GM12801 (cell line): ENCODE data around the gene ZNF470.

Source experiments
- TF ChIP-seq, protein P1 (sequence below): IDR thresholded peaks from one replicate; pipeline ENCODE4 v1.5.1; 2011; ENCODE audit warnings: control low read depth; ENCODE audit not compliant: insufficient read length; ENCODE audit errors: extremely low read depth

Gene ZNF470

DNA sequence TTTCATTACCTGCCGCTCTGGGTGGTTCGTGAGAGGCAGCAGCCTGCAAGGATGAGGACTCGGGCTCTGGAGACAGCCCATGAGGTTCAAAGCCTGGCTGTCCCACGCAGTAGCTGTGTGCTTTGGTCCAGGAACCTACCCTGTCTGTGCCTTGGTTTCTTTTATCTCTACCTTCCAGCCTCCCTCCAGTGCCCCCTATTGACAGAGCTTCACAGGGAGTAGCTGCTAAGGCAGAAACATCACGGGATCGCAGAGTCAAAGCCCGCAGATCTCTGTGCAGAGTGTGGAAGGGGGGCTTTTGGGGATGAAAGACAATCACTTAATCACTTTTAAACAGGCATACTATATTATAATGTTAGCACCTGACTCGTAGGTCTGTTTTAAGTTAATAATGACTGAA, 44.0 kb downstream of the ZNF470 start:
- TF ChIP-seq, protein P1, sequence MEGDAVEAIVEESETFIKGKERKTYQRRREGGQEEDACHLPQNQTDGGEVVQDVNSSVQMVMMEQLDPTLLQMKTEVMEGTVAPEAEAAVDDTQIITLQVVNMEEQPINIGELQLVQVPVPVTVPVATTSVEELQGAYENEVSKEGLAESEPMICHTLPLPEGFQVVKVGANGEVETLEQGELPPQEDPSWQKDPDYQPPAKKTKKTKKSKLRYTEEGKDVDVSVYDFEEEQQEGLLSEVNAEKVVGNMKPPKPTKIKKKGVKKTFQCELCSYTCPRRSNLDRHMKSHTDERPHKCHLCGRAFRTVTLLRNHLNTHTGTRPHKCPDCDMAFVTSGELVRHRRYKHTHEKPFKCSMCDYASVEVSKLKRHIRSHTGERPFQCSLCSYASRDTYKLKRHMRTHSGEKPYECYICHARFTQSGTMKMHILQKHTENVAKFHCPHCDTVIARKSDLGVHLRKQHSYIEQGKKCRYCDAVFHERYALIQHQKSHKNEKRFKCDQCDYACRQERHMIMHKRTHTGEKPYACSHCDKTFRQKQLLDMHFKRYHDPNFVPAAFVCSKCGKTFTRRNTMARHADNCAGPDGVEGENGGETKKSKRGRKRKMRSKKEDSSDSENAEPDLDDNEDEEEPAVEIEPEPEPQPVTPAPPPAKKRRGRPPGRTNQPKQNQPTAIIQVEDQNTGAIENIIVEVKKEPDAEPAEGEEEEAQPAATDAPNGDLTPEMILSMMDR: no peak

DNA sequence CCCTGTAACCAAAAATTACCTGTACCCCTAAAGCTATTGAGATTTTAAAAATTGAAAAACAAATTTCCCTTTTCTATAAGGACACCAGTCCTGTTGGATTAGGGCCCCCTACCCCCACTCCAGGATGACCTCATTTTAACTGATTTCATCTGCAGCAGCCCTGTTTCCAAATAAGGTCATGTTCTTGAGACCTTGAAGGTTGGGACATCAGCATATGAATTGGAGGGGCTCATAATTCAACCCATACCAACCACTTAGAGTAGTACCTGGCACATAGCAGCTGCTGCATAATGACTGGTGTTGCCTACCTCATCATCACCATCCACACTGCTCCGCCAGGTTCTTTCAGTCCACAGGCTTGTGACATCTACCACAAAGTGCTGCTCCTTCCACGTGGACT, 45.5 kb downstream of the ZNF470 start:
- TF ChIP-seq, protein P1: no peak

DNA sequence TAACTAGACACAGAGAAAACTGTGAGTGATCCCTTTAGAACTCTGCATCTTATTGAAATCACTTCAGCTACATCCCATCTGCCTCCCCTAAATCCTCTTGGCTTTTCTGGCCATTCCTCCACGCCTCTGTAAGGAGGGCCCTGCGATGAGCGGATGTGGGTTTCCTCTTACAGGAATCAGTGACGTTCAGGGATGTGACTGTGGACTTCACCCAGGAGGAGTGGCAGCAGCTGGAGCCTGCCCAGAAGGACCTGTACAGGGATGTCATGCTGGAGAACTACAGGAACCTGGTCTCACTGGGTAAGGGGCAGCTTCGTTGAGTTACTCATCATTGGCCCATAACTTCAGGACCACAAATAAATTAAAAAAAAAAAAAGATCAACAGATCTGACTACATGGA, 46.4 kb downstream of the ZNF470 start:
- TF ChIP-seq, protein P1: no peak

DNA sequence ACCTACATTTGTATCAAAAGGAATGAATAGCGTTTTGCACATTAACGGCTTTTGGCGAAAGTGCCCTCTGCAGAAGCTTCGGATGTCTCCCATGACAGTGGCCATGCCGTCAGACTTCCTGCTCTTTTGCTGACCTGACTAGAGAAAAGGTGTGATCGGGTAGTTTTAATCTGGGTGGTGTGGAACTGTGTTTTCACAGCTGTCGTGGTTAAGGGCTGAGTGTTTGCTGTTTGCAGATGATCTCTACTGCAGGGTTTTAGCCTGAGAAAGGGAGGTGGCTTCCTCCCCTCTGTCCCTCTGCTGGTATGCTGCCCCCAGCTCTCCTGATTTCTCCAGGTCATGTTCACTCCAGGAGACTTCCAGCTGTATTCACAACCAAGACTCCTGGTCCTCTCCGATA, 50.3 kb downstream of the ZNF470 start:
- TF ChIP-seq, protein P1: no peak

DNA sequence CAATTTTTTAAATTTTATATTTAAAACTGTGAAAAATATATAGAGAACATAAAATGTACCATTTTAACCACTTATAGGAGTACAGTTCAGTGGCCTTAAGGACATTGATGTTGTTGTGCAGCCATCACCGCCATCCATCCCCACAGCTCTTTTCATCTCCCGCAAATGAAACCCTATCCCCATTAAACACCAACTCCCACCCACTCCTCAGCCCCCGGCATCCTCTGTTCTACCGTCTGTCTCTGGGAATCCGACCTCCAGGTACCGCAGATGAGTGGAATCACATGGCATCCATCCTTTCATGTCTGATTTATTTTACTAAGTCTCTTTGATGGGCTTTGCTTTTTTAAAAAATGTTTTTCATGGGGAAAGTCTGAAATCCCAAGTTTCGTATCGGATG, 51.9 kb downstream of the ZNF470 start:
- TF ChIP-seq, protein P1: no peak

DNA sequence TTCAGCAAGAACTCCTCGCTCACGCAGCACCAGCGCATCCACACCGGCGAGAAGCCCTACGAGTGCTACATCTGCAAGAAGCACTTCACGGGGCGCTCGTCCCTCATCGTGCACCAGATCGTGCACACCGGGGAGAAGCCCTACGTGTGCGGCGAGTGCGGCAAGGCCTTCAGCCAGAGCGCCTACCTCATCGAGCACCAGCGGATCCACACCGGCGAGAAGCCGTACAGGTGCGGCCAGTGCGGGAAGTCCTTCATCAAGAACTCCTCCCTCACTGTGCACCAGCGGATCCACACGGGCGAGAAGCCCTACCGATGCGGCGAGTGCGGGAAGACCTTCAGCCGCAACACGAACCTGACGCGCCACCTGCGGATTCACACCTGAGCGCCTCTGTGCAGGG, 55.1 kb downstream of the ZNF470 start:
- TF ChIP-seq, protein P1: no peak

DNA sequence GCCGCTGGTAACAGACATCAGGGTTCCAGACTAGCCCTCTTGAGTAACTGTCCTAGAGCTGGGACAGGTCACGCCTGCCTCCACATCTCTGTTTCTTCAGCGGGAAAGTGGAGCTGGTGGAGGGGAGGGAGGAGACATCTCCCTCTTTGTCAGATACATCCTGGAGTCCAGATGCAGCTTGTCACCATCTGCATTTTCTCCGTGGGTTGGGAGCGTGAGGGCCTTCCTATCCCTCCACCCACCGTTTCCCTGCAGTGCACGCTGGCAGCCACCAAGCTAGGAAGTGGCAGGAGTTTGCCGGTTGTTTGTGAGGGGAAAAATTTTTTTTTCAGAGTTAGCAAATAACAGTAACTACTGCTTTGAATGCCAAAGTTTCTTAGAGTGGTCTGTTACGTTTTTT, 55.7 kb downstream of the ZNF470 start:
- TF ChIP-seq, protein P1: no peak

DNA sequence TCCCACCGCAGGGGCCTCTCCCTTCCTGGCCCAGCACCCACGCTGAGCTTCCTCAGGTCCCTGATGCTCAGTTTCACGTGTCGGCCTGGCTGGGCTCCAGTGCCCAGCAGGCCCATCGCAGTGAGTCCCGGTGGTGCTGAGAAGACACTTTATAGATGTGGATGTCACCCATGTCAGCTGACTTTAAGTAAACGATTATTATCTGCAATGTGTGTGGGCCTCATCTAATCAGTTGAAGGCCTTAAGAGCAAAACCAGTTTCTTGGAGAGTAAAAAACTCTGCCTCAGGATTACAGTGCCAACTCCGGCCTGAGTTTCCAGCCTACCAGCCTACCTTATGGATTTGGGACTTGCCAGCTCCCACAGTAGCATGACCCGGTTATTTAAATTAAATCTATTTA, 58.4 kb downstream of the ZNF470 start:
- TF ChIP-seq, protein P1: no peak
